Measurements from ENCODE around the gene MROH2A.

MROH2A gene

DNA sequence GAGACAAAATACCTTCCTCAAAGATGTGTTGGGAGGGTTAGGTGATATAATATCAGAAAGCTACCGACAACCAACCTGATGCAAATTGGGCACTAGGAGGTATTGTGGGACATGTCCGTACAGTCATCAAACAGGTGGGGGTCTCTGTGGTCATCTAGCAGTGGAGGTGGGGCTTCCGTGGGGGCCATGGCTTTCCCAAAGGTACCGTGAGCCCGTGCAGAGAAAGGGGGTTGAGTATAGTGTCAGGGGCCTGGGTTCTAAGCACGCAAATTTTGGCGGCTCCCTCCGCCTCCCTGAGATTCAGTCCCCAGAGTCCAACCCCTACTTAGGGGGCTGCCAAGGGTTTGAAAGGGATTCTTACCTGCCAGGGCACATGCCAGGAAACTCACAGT, 43.6 kb downstream of the MROH2A start:
- TF ChIP-seq CTCF (IDR thresholded peaks at IDR 0.05; ENCODE audit: extremely low read depth, insufficient read depth, missing control alignments): no peak
- in situ Hi-C loops (cut with MboI; ENCODE audit: low pct_unique_long_range_greater_than_20kb, low sequenced_read_pairs, unreplicated experiment): no loop called here
- no peak for DNase-seq (ENCODE audit: low spot score)

DNA sequence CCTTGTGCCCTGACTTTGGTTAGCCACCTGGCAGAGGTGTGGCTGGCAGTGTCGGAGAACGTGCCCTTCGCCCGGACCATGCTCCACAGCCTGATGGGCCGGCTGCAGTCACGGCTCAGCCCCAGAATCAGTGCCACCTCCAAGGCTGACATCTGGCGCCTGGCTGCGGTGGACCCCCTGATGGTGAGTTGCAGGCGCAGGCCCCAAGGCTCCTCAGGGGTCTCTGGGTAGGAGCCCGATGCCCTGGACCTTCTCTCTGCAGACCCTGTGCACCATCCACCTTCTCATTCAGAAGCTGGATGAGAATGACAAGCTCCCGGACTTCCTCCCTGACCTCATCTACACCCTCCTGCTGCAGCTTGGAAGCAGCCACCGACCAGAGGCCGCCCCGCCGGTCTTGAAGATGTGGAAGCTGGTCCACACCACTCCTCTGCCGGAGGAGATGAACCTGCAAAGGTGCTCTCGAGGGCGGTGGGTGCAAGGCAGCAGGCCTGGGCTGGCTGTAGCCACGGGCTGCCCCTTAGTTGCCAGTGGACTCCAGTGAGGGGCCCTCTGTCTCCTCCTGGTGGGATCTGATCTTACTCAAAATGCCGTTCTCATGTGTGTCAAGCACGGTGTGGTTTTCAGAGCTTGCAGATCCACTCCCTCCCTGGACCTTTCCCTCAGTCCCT, 44.1 kb downstream of the MROH2A start:
- DNase-seq (ENCODE audit: low spot score): no peak
- in situ Hi-C loops (cut with MboI; ENCODE audit: low pct_unique_long_range_greater_than_20kb, low sequenced_read_pairs, unreplicated experiment): no loop called here
- no peak for TF ChIP-seq CTCF (IDR thresholded peaks at IDR 0.05; ENCODE audit: extremely low read depth, insufficient read depth, missing control alignments)

- no peak for DNase-seq (ENCODE audit: low spot score)
- in situ Hi-C loops (cut with MboI; ENCODE audit: low pct_unique_long_range_greater_than_20kb, low sequenced_read_pairs, unreplicated experiment): no loop called here
- TF ChIP-seq CTCF (IDR thresholded peaks at IDR 0.05; ENCODE audit: extremely low read depth, insufficient read depth, missing control alignments): no peak
Observed at GRCh38 chr2:233822781-233823730, 44.9 kb downstream of the MROH2A start.

- in situ Hi-C loops (cut with MboI; ENCODE audit: low pct_unique_long_range_greater_than_20kb, low sequenced_read_pairs, unreplicated experiment): no loop called here
- DNase-seq (ENCODE audit: low spot score): no peak
- TF ChIP-seq CTCF (IDR thresholded peaks at IDR 0.05; ENCODE audit: extremely low read depth, insufficient read depth, missing control alignments): no peak
Observed at GRCh38 chr2:233823731-233824121, 45.6 kb downstream of the MROH2A start.

- in situ Hi-C loops (cut with MboI; ENCODE audit: low pct_unique_long_range_greater_than_20kb, low sequenced_read_pairs, unreplicated experiment): no loop called here
- no peak for DNase-seq (ENCODE audit: low spot score)
- no peak for TF ChIP-seq CTCF (IDR thresholded peaks at IDR 0.05; ENCODE audit: extremely low read depth, insufficient read depth, missing control alignments)
Observed at GRCh38 chr2:233824373-233824772, 46.2 kb downstream of the MROH2A start.

DNA sequence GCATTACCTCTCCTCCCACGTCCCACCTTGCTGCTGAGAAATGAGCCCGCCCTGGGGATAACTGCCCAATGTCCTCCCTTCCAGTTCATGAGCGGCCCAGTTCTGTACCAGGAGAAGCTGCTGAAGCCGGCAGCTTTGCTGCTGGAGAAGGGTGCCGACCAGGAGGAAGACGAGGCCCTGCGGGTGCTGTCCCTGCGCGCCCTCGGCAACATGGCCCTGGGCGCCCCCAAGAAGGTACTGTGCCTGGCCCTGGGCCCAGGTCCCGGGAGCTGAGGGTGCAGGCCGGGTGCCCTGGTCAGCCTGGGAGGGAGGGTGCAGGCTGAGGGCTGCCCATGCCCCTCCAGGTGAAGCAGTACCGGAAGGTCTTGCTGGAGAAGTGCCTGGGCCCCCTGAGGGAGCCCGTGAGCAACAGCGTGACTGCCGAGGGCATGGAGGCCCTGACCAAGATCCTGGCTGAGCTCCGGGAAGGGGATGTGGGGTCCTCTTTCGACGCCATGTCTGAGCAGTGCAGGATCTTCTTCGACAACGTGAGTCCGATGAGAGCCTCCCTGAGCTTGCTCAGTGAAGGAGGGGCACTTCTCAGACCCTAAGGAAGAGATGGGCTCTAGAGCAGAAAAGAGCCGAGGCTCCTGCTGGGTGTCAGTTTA, 50.5 kb downstream of the MROH2A start:
- in situ Hi-C loops (cut with MboI; ENCODE audit: low pct_unique_long_range_greater_than_20kb, low sequenced_read_pairs, unreplicated experiment): no loop called here
- TF ChIP-seq CTCF (IDR thresholded peaks at IDR 0.05; ENCODE audit: extremely low read depth, insufficient read depth, missing control alignments): no peak
- DNase-seq (ENCODE audit: low spot score): no peak

Data from GM13977 (cell line).